ENCODE data around the gene COBLL1. TPM values are rescaled to one million over a fixed set of nuclear protein-coding genes. Genes with fewer than 3 reads are reported as not detected.

COBLL1 gene
- total RNA-seq, 1 donor from 2014 or later, result 1.0 TPM

DNA sequence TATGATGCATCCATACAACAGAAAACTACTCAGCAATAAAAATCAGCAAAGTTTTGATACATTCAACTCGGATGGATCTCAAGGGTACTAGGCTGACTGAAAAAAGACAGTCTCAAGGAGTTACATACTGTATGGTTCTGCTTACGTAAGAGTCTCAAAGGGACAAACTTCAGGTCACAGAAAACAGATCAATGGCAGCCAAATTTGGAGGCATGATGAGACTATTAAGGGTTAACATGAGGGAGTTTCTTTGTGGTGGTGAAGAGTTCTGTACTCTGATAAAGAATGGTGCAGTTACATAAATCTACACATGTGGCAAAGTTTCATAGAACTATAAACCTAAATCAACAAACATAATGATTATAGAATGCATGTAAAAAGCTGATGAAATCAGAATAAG, 81.4 kb downstream of the COBLL1 start:
- no peaks in the 10 kb centered on the region for H3K36me3 ChIP-seq
- Mint-ChIP-seq H3K9me3 (no peaks in the 10 kb centered on the region), H3K36me3 (no peaks in the 10 kb centered on the region), H3K27ac (no peak overlapping the region), H3K27me3 (ENCODE audit: insufficient read depth, low read depth) (no peaks in the 10 kb centered on the region), H3K4me1 (no peaks in the 10 kb centered on the region), H3K4me3 (no peak overlapping the region)
- H3K27ac ChIP-seq, result no peak overlapping the region
- H3F3A ChIP-seq (ENCODE audit: low read depth), result no peaks in the 10 kb centered on the region
- no peak overlapping the region for H3K9ac ChIP-seq
- no peak overlapping the region for H3K4me3 ChIP-seq
- no peaks in the 10 kb centered on the region for H3K4me1 ChIP-seq
- H3K9me3 ChIP-seq (ENCODE audit: low read depth), result no peaks in the 10 kb centered on the region
- no peaks in the 10 kb centered on the region for H3K27me3 ChIP-seq
- no peak for DNase-seq (ENCODE audit: low spot score)
- no peak overlapping the region for H2AFZ ChIP-seq (replicated peaks)
- H3K4me2 ChIP-seq, result no peak overlapping the region
- no peaks in the 10 kb centered on the region for H4K20me1 ChIP-seq (ENCODE audit: low read depth)
- TF ChIP-seq, protein P1, sequence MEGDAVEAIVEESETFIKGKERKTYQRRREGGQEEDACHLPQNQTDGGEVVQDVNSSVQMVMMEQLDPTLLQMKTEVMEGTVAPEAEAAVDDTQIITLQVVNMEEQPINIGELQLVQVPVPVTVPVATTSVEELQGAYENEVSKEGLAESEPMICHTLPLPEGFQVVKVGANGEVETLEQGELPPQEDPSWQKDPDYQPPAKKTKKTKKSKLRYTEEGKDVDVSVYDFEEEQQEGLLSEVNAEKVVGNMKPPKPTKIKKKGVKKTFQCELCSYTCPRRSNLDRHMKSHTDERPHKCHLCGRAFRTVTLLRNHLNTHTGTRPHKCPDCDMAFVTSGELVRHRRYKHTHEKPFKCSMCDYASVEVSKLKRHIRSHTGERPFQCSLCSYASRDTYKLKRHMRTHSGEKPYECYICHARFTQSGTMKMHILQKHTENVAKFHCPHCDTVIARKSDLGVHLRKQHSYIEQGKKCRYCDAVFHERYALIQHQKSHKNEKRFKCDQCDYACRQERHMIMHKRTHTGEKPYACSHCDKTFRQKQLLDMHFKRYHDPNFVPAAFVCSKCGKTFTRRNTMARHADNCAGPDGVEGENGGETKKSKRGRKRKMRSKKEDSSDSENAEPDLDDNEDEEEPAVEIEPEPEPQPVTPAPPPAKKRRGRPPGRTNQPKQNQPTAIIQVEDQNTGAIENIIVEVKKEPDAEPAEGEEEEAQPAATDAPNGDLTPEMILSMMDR (IDR thresholded peaks at IDR 0.05), result no peak
- TF ChIP-seq EZH2phosphoT487 (IDR thresholded peaks at IDR 0.05) (no peak), EZH2 (IDR thresholded peaks at IDR 0.05) (no peak)
- H3K79me2 ChIP-seq (ENCODE audit: low read depth), result no peaks in the 10 kb centered on the region

DNA sequence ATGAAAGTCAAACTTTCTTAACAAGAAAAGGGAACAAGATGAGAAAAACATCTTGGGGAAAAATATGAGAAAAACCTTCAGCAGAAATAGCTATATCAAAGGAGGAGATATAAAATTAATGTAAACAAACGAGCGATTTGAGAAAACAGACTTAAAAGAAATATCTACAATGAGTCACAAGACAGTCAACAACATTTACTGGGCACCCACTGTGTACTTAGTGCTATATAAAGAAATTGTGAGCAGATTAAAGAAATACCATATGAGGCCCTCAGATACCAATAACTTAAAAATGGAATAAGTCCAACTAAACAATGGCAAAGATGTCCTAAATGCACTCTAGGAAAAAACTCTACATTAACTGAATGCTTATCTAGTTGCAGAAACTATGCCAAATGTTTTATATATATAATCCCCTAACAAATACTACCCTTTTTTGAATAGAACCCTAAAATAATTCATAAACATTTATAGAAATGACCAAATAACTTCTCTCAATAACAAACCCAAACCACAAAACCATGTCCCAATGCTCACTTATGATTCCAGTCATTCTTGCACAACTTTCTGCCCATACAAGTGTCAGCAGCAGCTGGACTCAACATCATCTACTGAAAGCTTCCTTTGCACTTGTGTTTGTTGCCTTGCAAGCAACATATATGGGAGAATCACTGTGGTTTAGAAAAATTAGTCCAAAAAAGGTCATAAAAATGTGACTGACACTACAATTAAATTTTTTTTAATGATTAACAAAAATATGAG, 83.5 kb downstream of the COBLL1 start:
- no peaks in the 10 kb centered on the region for H3F3A ChIP-seq (ENCODE audit: low read depth)
- no peaks in the 10 kb centered on the region for H3K36me3 ChIP-seq
- H3K4me3 Mint-ChIP-seq, result no peak overlapping the region
- no peaks in the 10 kb centered on the region for H3K79me2 ChIP-seq (ENCODE audit: low read depth)
- no peaks in the 10 kb centered on the region for H4K20me1 ChIP-seq (ENCODE audit: low read depth)
- no peak overlapping the region for H3K27ac ChIP-seq
- H3K4me3 ChIP-seq, result no peak overlapping the region
- no peak overlapping the region for H3K27ac Mint-ChIP-seq
- H3K27me3 ChIP-seq, result no peaks in the 10 kb centered on the region
- H3K9me3 ChIP-seq (ENCODE audit: low read depth), result no peaks in the 10 kb centered on the region
- no peak overlapping the region for H3K9ac ChIP-seq
- no peak overlapping the region for H2AFZ ChIP-seq (replicated peaks)
- no peaks in the 10 kb centered on the region for H3K36me3 Mint-ChIP-seq
- no peak overlapping the region for H3K4me2 ChIP-seq
- H3K9me3 Mint-ChIP-seq, result no peaks in the 10 kb centered on the region
- no peak for DNase-seq (ENCODE audit: low spot score)
- no peaks in the 10 kb centered on the region for H3K4me1 Mint-ChIP-seq
- TF ChIP-seq EZH2 (IDR thresholded peaks at IDR 0.05) (no peak), EZH2phosphoT487 (IDR thresholded peaks at IDR 0.05) (no peak)
- TF ChIP-seq, protein P1 (IDR thresholded peaks at IDR 0.05), result no peak
- no peaks in the 10 kb centered on the region for H3K27me3 Mint-ChIP-seq (ENCODE audit: insufficient read depth, low read depth)
- H3K4me1 ChIP-seq, result no peaks in the 10 kb centered on the region

DNA sequence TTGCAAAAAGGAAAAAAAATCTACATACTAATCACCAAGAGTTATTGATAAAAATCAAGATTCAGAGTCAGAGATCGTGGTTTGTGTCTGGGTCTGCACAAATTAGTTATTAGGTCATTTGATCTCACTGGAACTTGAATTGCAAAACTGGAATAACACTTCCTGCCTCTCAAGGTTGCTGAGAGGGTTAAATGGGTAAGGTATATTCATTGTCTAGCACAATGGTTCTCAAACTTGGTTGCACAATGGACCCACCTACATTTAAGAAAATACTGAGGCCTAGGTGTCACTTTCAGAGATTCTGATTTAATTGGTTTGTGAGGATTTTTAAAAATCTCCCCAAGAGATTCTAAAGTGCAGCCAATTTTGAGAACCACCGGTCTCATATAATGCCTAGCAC, 84.8 kb downstream of the COBLL1 start:
- Histone ChIP-seq H3K27ac (no peak overlapping the region), H3F3A (ENCODE audit: low read depth) (no peaks in the 10 kb centered on the region), H2AFZ (replicated peaks) (no peak overlapping the region), H4K20me1 (ENCODE audit: low read depth) (no peaks in the 10 kb centered on the region), H3K27me3 (no peaks in the 10 kb centered on the region), H3K9me3 (ENCODE audit: low read depth) (no peaks in the 10 kb centered on the region), H3K9ac (no peak overlapping the region), H3K36me3 (no peaks in the 10 kb centered on the region), H3K4me2 (no peak overlapping the region), H3K79me2 (ENCODE audit: low read depth) (no peaks in the 10 kb centered on the region), H3K4me1 (no peaks in the 10 kb centered on the region), H3K4me3 (no peak overlapping the region)
- no peaks in the 10 kb centered on the region for H3K27me3 Mint-ChIP-seq (ENCODE audit: insufficient read depth, low read depth)
- no peaks in the 10 kb centered on the region for H3K36me3 Mint-ChIP-seq
- H3K9me3 Mint-ChIP-seq, result no peaks in the 10 kb centered on the region
- TF ChIP-seq, protein P1 (IDR thresholded peaks at IDR 0.05), result no peak
- no peak for TF ChIP-seq EZH2 (IDR thresholded peaks at IDR 0.05)
- no peak for TF ChIP-seq EZH2phosphoT487 (IDR thresholded peaks at IDR 0.05)
- H3K4me1 Mint-ChIP-seq, result no peaks in the 10 kb centered on the region
- no peak overlapping the region for H3K27ac Mint-ChIP-seq
- DNase-seq (ENCODE audit: low spot score), result no peak
- H3K4me3 Mint-ChIP-seq, result no peak overlapping the region

Measured in neural progenitor cell (in vitro differentiated cells).